ENCODE results near the gene SLC25A20.

The SLC25A20 gene

GRCh38 chr3:48897460-48898376 is 964 bp downstream of the SLC25A20 start:
- DNase-seq (ENCODE audit: low read depth) = no peak

- no peak for DNase-seq (ENCODE audit: low read depth)
These were observed 1.7 kb downstream of the SLC25A20 start for GRCh38 chr3:48896936-48897335.

DNA sequence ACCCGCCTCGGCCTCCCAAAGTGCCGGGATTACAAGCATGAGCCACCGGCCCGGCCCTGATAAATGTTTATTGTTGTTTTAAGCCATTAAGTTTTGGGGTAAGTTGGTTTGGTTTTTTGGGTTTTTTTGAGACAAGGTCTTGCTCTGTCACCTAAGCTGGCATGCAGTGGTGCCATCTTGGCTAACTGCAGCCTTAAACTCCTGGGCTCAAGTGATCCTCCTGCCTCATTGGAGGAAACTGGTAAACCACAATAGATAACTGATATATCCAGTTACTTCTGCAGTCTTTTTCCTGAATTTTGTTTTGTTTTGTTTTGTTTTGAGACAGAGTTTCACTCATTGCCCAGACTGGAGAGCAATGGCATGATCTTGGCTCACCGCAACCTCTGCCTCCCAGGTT is 4.2 kb downstream of the SLC25A20 start:
- no peak for DNase-seq (ENCODE audit: low read depth)

- peak; percentile 11 for DNase-seq (ENCODE audit: low read depth)
These were observed 7.1 kb downstream of the SLC25A20 start for GRCh38 chr3:48891606-48892005.

- DNase-seq (ENCODE audit: low read depth) = no peak
These were observed 12.9 kb downstream of the SLC25A20 start for GRCh38 chr3:48885753-48886152.

DNA sequence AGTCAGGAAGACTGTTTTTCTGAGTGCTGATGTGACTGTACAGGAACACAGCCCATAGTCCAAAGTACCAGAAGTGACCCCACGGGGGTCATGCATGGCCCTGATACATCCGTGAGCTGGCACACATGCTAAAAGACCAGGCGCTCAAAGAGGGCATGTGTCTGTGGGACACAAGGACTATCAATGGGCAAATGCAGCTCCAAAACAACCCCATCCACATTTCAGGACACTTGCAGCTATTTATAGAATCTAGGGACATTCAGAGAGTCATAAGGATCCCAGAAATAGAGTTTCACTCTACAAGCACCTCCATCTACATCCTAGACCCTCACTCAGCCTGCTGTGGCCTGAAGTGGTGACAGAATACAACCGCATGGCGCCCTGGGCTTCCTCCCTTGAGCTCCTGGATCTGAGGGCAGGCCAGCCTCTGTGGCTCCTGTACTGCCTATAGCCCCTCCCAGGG is 17.0 kb downstream of the SLC25A20 start:
- DNase-seq (ENCODE audit: low read depth) = no peak

GRCh38 chr3:48881006-48881405 is 17.7 kb downstream of the SLC25A20 start:
- DNase-seq (ENCODE audit: low read depth) = no peak

GRCh38 chr3:48879994-48880377 is 18.7 kb downstream of the SLC25A20 start:
- no peak for DNase-seq (ENCODE audit: low read depth)

DNA sequence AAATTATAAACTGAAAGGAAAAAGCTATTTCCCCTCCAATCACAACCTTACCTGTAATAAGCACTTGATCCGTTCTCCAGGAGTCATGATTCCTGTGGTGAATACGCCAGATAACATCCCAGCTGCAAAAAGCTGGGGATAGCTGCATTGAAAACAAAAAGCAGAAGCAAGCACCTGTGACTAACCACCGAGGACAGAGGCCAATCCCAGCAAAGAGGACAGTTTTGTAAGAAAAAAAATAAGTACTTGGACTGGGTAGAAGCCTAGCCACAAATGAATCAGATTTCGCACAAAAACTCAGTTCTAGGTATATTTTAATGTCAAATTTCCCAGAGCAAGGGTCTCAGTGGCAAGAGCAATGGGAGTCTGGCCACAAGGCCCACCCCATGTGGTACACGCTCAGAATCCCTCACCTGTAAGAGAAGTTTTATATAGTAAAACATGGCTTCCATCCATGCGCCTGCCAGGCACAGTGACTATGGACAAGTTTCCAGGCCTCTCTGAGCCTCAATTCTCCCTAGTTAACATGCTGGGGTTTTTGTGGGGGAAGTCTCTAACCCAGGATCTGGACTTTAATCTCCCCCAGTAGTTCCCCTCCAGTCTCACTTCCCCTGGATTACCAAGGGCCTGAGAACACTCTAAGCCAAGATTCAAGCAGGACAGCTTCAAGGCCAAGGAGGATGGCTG is 19.2 kb downstream of the SLC25A20 start:
- DNase-seq (ENCODE audit: low read depth) = no peak

DNA sequence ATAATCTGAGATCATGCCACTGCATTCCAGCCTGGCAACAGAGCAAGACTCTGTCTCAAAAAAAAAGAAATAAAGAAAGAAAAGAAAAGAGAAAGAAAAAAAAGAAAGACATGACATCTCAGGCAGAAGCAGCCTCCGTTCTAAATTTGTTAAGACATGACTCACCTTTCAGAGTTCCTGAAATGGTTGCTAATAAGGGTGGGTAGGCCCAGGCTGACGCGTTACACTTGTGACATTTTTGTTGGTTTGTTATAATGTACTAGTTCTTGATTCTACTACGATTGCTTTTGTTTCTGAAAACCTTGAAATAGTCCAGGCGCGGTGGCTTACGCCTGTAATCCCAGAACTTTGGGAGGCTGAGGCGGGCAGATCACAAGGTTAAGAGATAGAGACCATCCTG is 21.0 kb downstream of the SLC25A20 start:
- peak; percentile 25 for DNase-seq (ENCODE audit: low read depth)

- no peak for DNase-seq (ENCODE audit: low read depth)
These were observed 35.6 kb downstream of the SLC25A20 start for GRCh38 chr3:48863122-48863521.

- DNase-seq (ENCODE audit: low read depth) = no peak
These were observed 39.5 kb downstream of the SLC25A20 start for GRCh38 chr3:48859206-48859605.

GRCh38 chr3:48858709-48859108 is 40.0 kb downstream of the SLC25A20 start:
- DNase-seq (ENCODE audit: low read depth) = no peak

GRCh38 chr3:48857641-48858040 is 41.0 kb downstream of the SLC25A20 start:
- DNase-seq (ENCODE audit: low read depth) = no peak

DNA sequence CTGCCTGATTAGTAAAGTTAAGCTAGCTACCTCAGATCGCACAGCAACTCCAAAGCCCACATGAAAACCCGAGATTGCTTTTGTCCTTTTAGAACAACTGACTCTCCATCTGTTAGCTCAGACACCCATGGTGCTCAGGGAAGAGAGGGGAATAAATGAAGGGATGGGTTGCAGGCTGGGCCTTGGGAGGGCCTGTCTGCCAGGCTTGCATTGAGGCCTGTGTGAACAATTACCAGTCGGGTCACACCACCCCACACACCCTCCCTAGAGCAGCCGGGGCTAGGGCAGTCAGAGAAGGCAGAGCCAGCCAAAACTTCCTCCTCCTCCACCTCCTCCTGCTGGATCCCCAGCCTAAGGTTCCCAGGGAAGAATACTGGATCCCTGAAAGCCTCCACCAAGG is 42.2 kb downstream of the SLC25A20 start:
- DNase-seq (ENCODE audit: low read depth) = no peak

- DNase-seq (ENCODE audit: low read depth) = no peak
These were observed 42.8 kb downstream of the SLC25A20 start for GRCh38 chr3:48855681-48856447.

GRCh38 chr3:48852151-48852550 is 46.5 kb downstream of the SLC25A20 start:
- DNase-seq (ENCODE audit: low read depth) = no peak

DNA sequence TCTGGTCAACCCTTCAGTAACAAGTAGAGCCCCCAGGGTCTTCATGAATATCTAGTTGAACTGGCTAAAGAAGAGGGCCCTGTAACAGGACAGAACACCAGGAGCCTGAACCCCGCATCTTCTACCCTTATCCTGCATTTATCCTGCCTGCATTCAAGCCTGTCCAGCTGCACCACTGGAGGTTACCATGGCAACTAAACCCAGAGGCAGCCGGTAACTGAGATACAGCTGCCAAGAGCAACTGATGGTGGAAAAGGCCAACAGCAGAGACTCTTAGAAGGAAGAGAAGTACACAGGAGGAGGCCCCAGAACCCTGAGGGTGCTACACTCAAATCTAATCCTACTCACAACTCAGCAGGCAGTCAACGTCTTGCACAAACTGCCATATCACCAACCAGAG is 47.3 kb downstream of the SLC25A20 start:
- peak; percentile 59 for DNase-seq (ENCODE audit: low read depth)

- no peak for DNase-seq (ENCODE audit: low read depth)
These were observed 49.7 kb downstream of the SLC25A20 start for GRCh38 chr3:48848816-48849515.

DNA sequence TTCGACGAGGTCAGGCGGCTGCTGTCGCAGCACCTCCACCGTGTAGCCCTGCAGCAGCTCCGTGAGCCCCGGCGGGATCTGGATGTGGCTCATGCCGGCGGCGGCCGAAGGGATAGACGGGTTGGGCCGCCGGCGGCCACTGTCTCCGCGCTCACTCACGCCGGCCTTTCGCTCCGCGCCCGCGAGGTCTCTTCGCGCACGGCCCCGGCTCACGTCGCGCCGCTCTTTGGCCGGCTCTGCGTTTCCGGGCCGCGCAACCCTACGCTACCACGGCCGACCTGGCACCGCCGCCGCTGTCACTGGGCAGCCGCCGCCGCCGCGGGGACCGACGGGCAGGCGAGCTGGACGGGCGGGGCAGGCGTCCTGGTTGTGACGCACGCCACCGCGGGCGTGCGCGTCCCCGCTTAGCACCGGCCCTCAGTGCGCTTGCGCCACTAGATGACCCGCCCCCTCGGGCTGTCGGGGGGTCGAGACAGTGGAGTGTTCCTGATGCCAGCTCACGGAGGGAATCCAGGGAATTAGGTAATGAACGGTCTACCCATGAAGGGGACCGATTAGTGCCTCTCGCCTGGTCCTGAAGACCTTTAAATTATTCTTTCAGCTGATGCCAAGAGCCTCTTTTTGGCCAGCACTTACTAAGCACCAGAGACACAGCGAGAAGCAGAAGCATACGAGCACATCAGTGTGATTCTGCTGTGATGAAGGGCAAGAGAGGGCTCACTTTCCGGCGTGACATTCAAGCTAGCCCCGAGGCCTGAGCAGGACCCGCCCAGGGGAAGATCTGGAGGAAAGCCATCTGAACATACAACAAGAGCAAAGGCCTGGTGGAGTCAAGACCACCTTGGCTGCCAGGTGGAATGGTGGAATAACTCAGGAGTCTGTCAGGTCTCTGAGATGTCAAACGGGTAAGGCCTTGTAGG is 50.9 kb downstream of the SLC25A20 start, which contains the start of gene PRKAR2A:
Gene PRKAR2A (minus strand): TSS at position 371 of the 920 bp plus-strand sequence. CDS start 278 bp downstream, at position 93.
- peak; percentile 80 for DNase-seq (ENCODE audit: low read depth)
